Embryonic facial prominence (tissue), 1 donor: ENCODE results near the gene STARD13.

ENCODE experiments used
- DNase-seq: peaks from one replicate; pipeline ENCODE4 v3.0.0-alpha.2; 2016; ENCODE audit errors: extremely low spot score

Gene STARD13

DNA sequence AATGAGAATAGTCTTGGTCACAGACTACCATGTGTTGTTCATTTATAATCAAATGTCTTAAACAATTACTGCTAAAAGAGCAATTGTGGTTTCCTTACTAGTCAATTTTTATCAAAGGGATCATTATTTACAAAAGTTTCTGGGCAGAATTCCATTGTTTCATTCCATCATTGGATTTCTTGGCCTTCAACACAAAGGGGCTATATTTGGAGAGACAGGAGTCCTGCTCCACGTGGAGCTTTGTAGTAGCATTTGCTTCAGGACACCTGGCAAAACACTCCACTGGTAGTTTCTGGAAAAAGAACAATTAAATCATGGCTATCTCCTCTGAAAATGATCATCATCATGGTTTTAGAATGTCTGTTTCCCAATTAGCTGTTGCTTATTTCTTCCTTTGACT is 22.3 kb upstream of the STARD13 start:
- no peak for DNase-seq

DNA sequence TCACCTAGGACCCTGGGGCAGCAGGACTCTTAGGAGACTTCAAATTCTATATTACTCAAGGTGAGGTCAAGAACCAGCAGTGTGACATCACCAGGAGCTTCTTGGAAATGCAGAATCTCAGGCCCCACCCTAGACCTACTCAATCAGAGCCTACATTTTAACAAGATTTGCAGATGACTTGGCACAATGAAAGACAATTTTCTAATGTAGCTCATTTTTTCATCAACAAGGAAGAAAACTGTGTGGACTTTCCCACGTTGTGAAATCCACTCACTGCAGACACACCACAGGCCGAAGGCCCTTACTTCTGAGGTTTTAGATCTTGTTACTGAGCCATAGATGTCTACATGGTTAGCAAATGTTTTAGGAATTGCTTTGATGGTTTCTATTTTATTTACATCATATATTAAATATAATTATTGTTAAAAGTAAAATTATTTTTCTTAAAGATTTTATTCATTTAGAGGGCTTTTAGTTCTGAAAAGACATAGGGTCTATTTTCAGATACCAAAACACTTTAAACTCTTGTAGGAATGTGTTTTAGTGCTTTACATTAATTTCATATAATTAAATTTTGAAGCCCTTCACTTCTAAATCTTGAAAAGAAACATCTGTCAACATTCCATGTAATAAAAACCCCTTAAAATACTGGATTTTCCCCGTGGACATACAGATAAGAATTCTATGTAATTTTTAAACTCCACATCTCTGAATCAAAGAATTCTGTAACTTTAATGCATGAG is 18.5 kb upstream of the STARD13 start:
- no peak for DNase-seq

DNA sequence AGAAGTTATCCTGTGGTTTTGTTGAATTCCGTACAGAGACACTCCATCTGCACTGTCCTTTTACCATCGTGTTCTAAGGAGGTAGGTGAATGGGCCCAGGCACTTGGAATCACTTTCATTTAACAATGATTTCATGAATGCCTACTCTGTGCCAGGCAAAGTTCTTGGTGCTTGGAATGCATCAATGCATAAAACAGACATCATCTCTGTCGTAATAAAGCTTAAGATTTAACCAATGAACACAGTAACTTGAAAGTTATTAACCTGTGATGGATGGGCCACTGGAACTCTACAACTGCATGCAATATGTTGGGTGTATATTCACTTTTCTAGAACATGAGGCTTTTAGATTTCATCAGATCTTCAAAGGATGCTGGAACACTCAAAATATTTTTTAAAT is 14.1 kb upstream of the STARD13 start:
- no peak for DNase-seq

DNA sequence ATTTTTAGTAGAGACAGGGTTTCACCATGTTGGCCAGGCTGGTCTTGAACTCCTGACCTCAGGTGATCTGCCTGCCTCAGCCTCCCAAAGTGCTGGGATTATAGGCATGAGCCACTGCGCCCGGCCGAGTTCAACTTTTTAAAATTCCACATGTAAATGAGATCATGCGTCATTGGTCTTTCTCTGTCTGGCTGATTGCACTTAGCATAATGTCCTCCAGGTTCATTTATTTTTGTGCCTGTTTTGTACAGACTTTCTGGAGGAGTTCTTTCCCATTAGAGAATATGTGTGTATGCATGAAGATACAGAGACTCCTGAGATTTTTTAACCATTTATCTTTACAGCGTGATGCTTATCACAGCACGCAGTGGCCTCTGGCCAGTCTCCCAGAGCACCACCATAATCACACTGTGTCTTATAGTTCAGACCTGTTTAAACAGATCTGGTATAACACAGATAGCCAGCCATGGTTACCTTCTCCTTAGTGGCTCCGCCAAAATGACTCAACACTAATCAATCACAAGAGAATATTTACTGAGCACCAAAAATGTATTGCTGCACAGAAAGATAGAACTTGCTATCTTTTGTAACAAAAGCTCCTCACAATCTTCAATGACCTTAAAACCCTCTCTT is 11.4 kb upstream of the STARD13 start:
- no peak for DNase-seq

DNA sequence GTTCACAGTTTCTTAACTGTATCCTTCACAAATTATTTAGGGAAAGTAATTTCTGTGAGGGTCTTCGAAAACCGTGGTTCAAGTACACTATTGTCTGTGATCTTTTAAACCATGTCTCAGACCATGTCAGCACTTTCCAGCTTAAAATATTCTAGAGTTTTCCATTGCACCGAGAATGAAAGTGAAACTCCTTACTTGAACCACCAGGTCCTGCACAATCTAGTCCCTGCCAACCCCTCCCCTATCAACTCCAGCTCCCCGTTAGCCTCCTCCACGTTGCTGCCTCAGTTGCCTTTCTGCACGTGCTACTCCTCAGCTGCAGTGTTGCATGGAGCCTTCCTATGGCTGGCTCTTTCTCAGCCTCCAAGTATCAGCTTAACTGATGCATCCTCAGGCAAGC is 7.2 kb upstream of the STARD13 start:
- no peak for DNase-seq

DNA sequence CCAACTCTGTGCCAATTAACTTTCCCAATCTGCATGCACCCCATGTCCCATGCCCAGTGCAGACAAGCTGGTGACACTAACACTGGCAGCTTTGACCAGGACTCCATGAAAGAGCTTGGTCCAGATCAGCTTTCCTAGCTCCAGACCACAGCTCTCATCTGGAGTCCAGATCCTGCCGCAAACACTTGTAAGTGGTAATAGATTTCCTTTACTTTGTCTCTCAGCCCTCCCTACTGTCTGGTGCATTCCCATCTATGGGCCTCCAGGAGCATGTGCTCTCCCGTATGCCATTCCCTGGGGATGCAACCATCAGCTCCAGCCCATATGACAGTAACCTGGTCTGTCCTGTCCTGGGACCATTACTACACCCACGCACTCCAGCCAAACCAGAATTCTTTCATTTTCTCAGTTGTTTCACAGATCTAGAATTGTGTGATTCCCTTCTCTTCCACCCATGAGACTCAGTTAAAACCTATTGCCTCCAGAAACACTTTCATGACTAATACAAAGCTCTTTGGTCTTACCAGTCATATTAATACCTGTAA is 4.9 kb upstream of the STARD13 start:
- no peak for DNase-seq

DNA sequence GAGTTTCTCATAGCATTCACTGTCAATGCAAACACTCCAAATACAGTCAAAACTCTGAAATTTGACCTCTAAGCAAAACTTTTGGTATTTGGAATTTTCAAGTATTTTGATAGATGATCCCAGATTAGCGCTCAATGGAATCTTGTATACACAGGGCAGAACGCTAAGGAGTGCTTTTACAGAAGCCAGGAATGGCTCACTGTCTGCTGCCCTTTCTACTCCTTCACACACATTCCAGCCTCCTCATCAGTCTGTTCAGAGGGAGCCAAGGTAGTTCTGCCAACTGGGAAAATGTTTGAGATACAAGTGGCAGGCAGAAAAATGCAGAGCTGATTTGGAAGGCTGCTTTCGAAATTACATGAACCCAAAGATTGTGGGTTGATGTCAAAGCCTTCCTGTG is 4.4 kb upstream of the STARD13 start:
- no peak for DNase-seq

DNA sequence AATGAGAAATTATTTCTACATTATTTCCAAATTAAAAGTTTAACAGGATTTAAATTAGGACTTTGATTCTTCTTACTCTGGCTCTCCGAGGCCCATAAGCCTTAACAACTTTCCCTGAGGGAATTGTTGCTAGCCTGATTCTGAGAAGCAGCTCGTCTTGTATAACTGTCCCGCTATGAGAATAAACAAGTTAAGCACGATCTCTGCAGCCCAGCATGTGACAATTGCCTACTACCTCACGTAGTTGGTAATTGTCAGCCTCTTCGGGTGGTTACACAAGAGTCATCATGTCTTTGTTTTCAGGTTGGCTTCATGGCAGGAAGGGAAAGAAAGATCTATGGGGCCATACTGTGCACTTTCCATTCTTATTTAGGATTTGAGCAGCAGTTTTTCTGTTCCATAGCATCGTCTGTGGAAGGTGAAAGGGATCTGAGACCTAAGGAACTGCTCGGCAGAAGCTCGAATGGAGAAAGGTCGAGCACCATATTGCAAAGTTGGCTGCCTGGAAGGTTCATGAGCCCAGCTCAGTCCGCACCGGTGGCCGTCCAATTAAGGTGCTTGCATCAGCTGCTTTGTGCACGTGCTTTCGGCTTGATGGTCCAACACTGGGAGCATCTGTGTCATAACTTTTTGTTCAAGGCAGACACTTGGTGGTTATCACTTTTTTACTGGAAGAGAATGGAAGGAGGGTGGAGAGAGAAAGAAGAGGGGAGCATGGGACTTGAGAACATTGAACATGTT is 1.8 kb upstream of the STARD13 start:
- DNase-seq: no peak

DNA sequence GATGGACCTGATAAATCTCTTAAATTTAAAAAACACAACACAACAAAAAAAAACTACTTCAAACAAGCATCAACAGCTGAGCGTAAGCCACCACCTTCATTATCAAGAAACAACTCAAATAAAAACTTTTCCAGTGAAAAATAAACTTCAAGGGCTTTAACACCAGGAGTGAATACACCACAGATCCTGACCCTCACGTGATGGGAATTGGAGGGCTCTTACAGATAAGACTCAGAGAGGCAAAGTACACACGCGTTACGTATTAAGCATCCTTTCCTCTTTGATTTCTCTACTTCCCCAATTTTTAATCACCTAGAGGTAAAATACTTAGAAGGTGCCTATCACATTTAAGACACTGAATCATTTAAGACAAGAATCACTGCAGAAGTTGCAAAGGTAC is 573 bp upstream of the STARD13 start:
- DNase-seq: no peak

DNA sequence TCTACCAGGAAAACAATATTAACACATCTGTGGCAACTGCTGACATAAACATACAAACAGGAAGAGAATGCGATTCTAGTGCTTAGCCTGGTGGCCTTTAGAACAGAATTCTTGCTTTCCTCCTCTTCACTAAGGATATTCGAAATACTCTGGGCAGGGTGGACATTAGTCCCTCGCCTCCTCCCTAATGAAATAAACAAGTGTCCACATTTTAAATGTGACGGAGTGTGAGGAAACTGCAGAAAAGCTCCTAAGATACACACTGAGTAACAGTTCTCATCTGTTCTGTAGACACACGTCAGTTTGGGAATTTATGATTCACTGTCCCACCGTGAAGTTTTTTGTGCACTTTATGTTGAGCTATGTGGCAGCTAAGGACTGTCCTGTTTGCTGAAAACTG is 639 bp downstream of the STARD13 start:
- DNase-seq: no peak

DNA sequence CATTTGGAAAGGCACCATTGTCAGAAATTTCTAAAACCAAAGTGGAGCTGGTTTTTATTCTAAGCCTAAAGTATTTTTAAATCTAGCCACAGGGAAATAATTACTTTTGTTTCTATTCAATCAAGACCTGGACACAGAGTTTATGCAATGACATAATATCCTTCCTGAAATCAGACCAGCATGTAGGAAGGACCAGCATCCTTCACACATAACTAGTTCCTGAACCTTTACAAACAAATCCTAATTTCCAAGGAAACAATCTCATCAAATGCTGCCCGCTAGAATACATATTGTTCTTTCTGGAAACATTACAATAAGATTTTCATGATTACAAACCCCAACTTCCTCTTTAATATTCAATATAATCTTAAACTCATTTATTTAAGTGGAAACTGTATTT is 1.5 kb downstream of the STARD13 start:
- DNase-seq: no peak

DNA sequence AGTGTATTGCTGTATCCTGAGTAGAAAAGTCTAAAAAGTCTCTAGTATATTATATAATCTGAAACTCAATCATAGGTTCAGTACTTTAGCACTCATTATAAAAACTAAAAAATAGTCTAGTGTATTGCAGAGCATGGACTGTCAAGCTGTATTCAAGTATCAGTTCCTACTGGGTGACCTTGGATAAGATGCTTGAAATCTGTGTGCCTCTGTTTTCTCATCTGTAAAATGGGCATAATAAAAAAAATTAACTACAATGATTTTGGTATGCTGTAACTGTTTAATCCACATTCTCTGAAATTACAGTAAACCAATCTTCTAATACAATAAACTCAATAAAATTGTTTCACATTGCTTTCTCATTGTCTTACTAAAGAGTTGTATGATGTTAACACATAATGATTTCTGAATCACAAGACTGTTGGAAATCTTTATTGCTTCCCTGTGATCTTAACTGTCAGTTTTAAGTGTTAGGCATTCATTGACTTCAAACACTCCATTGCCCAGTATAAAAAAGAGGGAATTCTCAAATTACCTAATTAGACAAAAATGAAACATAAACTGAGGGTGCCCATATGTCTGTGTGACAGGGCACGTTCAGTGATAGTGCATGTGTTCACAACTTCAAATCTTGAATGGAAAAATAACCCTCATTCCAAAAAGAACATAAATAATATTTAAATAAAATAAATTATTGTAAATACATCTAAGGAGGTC is 2.2 kb downstream of the STARD13 start:
- DNase-seq: no peak

DNA sequence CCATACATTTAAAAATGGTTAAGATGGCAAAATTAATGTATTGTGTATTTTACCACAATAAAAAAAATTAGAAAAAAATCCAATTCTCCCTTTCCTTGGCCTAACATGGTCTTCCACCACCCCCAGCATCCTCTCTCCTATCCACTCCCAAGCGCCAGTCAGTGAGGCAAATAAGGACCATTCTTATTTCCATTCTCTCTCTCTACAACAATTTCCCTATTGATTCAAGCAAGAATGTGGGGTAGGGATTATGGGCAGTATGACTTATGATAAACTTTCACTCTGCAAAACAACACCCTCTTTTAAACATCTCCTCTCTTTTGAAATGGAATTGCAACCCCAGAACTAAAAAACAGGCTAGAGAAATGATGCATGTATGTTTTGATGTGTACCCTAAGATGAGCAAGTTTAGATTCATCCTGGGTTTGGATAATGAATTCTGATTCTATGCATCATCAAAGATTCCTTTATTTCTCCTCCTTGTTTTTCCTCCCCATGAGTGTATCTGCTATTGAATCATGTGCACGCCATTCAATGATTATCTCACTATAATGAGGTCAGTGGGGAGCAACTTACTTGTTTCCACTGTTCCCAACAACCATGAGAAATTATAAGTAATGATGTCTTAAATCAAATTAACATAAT is 3.5 kb downstream of the STARD13 start:
- no peak for DNase-seq

DNA sequence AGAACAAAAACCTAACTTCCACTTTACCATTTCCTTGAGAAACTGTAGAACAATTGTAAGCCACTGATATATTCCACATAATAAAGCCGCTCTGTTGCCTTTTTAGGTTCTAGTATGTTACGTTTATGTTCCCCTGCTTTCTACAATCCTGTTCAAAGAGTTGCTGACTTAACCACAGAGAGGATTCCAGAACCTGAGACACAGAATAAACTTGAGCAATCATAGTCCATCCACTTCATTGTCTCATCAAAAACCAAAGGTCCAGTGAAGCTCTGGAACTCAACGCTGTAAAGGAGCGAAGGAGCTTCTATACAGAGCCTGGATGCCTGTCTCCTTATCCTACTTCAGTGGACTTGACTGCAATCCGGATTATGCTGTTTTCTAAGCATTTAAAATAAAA is 4.6 kb downstream of the STARD13 start:
- no peak for DNase-seq

DNA sequence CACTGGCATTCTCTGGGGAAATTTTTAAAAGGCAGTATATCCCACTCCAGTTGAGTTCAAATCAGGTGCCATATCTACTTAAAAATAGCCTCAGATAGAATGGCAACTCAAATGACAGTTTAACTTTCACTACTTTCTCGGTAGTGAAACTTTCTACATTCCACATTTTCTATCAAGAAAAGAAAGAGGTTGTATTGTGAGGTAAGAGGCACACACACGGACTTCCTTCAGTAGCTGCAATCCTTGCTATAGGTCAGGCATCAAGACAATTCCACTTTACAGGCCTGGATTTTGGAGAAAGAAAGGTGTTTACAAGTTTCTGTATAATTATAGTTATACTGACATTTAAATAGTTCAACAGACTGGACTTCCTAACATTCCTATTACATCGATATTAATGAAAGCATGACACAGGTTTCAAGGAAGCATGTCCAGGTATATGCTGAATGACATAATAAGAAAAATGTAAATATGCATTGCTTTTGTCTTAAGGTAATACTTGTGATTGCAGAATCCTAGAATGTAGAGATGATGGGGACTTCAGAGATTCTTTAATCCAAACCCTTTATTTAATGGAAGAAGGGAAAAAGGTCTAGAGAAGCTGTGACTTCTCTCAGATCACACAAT is 5.2 kb downstream of the STARD13 start:
- no peak for DNase-seq

DNA sequence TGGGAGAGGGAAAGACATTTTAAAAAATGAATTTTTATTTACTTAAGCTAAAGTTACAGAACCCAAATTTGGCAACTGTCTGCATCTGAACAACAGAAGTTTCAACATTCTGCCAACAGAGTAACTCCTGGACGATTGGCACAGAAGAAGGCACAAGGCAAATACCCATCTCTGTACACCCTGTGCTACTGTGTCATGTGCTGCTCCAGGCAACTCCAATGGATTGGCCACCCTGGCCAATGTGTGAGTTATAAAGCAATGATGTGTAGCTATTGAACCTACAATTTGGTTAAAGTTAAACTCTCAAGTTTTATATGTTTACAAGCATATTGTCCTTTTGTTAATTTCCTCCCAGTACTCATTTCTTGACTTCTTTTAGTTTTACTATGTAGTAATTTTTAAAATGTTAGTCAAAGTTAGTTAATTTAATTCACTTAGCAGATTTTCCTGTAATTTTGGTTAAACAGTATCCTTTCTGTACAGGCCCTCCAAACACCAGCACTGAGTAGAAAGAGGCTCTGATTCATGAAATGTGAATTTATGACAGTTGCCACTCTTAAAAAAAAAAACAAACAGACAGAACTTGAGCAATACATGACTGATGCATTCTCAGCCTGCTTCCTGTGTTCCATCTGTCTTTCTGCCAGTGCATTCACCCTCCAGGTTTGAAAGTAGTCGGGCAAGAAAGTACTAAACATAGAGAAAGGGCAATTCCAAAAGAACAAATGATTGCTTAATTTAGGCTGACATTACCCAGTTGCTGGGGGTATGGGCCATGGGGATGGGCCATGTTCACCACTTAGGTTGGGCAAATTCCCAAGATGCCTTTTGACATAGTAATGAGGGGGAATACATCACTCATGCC is 5.9 kb downstream of the STARD13 start:
- no peak for DNase-seq

DNA sequence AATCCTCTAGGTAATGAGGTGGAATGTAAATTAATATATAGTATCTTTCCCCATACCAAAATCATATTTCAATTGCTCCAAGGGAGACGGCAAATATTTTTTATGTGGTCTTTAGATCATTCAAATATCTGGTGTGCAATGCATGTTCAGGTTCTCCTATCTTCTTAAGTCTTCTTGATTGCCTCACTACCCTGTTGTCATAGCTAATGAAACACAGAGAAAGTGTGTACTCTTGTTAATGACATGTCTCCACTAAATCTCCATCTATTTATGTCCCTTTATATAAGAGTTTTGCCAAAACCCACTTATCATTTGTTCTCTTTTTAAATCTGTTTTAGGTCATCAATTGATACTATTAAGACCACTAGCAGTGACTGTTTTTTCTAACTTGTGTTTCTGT is 6.6 kb downstream of the STARD13 start:
- no peak for DNase-seq

DNA sequence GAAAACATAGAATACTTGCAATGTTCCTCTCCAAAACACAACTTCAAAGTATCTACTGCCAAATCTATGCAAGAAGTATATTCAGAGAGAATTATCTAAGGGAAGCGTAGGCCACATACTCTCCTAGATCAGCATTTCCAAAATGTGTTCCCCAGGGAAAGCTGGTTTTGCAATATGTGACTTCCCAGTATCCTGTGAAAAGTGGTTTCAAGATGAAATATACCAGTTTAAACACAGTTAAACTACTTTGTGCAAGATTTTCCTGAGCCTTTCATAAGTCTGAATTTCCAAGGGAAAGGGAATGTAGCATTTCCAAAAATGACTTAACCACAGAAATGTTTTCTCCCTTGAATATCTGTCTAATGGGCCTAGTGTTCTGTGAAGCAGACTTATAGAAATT is 7.6 kb downstream of the STARD13 start:
- DNase-seq: no peak

DNA sequence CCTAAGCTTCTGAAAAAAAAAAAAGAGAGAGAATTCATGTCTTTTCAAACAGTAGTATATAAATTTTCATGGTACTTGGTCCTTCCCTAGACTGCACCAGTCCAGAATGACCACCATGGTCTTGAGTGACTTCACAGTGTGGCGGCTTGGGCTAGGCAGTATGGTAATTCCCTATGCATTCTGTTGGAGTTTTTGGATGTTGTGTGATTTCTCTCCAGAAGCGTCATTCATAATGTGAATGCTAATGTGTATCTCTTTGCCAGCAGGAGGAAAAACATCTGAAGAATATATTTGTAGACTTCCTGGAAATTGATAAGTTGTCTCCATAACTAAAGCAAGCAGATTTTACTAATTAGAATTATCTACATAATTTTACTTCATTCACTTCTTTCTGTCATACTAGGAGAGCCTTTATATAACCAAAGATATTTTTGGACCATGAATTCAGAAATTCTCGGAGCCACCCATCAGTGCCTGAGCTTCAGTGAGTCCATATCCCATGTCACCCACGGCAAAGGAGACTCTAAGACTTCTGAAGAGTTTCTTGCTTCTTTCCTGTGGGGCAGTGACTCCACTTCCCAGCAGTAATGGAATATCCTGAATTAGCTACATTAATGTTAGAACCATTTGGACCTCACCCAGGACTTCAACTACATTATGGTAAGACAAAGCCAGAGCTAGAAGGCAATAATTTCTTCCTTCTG is 8.4 kb downstream of the STARD13 start:
- no peak for DNase-seq

DNA sequence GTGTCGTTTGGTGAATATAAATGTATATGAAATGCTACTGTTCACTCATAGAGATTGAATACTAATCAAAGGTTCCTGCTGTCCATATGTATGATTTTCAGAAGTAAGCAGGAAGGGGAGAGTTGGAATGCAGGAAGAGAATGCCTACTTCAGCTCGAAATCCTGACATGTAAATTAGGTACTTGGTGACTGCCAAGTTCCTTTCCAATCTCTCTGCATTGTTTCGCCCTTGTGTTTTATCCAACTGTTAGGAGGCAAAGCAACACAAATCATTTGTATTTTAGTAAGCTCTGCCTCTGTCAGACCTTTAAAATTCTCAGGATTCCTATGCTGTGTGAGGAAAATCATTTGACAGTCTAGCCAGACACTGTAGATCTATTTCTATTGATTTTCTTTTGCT is 9.0 kb downstream of the STARD13 start:
- DNase-seq: no peak
